ENCODE data around the gene CYP2A7. TPM values are rescaled to one million over a fixed set of nuclear protein-coding genes. Genes with fewer than 3 reads are reported as not detected.
A peak's percentile ranks its signal among the peaks of the same experiment; 100 is the strongest.
"Not testable (repeated sequence)": the region's sequence is repeated elsewhere in the genome, so short reads cannot be mapped to it uniquely, and the experiment has no call there.

The CYP2A7 gene
- total and polyA plus RNA-seq, 2 experiments from 2014 or later: not detected

DNA sequence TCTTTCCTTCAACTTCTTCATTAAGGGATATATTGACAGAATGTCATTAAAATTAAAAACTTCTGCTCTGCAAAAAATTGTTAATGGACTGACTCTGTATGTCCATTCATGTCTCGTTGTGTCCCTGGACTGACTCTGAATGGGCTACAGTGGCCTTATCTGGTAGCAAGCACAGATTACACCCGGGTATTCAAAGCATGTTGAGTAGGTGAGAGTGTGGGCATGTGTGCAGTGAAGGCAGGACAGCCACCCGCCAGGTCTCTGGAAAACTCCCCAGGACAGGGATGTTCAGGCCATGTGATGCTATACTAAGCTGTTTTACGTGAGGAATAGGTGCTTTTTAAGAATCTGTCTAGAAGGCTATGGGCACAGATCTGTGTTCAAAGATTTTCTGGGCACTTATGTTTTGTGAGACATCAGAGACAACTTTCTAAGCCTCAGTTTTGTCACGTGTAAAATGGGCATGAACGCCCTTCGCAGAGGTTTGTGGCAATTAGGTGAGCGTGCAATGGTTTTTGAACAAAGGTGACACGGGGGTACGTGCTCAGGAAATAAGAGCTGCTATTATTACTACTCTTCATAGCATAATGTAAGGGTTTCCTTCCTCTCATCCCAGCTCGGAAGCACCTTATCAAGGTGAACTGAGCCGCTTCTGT is 38.9 kb downstream of the CYP2A7 start:
- not testable (repeated sequence) for H3K4me1 ChIP-seq (ENCODE audit: low read depth); H3K4me3 ChIP-seq; H3K36me3 ChIP-seq

DNA sequence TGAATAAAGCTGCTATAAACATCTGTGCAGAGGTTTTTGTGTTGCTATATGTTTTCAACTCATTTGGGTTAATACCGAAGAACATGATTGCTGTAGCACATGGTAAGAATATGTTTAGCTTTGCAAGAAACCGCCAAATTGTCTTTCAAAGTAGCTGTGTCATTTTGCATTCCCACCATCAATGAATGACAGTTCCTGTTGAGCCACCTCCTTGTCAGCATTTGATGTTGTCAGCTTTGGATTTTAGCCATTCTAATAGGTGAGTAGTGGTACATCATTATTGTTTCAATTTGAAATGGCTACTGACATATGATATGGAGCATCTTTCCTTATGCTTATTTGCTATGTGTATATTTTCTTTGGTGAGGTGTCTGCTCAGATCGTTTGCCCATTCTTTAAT is 40.0 kb downstream of the CYP2A7 start:
- not testable (repeated sequence) for H3K9me3 ChIP-seq (ENCODE audit: low read depth); H3K27ac ChIP-seq; H3K36me3 ChIP-seq; H3K27me3 ChIP-seq; H3K4me3 ChIP-seq; DNase-seq (ENCODE audit: low read depth in 1 of 2, low spot score in 1 of 2); H3K4me1 ChIP-seq (ENCODE audit: low read depth)

More for the DNA sequence above, 38.9 kb downstream of the CYP2A7 start:
- not testable (repeated sequence) for H3K27ac ChIP-seq; H3K27me3 ChIP-seq; DNase-seq (ENCODE audit: low read depth in 1 of 2, low spot score in 1 of 2); H3K9me3 ChIP-seq (ENCODE audit: low read depth)

DNA sequence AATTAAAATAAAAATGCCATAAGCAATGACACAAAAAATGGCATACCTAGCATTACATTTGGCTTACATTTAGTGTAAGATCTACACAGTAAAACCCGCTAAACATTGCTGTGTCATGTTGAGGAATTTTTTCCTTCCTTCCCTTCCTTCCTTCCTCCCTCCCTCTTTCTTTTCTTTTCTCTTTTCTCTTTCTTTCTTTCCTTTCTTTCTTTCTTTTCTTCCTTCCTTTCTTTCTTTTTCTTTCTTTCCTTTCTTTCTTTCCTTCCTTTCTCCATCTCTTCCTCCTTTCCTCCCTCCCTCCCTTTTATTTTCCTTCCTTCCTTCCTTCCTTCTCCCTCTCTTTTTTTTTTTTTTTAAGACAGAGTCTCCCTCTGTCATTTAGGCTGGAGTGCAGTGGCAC is 43.6 kb downstream of the CYP2A7 start:
- not testable (repeated sequence) for H3K4me3 ChIP-seq; DNase-seq (ENCODE audit: low read depth in 1 of 2, low spot score in 1 of 2); H3K9me3 ChIP-seq (ENCODE audit: low read depth); H3K4me1 ChIP-seq (ENCODE audit: low read depth); H3K36me3 ChIP-seq; H3K27me3 ChIP-seq; H3K27ac ChIP-seq

DNA sequence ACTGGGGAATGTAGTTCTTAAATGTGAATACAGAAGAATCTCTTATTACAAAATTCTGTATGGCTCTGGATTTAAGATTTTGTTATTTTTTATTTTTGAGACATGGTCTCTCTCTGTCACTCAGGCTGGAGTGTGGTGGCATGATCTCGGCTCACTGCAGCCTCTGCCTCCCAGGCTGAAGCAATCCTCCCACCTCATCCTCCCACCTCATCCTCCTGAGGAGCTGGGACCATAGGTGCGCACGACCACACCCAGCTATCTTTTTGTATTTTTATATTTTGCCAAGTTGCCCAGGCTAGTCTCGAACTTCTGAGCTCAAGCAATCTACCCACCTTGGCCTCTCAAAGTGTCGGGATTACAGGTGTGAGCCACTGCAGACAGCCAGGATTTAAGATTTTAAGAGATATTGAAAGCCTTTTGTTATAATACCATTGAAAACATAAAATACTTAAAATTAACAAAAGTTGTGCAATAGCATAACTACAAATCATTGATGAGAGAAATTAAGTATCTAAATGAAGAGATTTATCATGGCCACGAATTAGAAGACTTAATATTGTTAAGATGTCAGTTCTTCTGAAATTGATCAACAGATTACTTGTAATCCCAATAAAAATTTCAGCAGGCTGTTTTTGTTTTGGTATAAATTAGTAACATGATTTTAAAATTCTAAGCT is 45.1 kb downstream of the CYP2A7 start:
- TF ChIP-seq, protein P1, sequence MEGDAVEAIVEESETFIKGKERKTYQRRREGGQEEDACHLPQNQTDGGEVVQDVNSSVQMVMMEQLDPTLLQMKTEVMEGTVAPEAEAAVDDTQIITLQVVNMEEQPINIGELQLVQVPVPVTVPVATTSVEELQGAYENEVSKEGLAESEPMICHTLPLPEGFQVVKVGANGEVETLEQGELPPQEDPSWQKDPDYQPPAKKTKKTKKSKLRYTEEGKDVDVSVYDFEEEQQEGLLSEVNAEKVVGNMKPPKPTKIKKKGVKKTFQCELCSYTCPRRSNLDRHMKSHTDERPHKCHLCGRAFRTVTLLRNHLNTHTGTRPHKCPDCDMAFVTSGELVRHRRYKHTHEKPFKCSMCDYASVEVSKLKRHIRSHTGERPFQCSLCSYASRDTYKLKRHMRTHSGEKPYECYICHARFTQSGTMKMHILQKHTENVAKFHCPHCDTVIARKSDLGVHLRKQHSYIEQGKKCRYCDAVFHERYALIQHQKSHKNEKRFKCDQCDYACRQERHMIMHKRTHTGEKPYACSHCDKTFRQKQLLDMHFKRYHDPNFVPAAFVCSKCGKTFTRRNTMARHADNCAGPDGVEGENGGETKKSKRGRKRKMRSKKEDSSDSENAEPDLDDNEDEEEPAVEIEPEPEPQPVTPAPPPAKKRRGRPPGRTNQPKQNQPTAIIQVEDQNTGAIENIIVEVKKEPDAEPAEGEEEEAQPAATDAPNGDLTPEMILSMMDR (IDR thresholded peaks at IDR 0.05; ENCODE audit: low read depth, low read length): no peak
- no peak overlapping the region for H3K4me3 ChIP-seq
- H3K9me3 ChIP-seq (ENCODE audit: low read depth): no peaks in the 10 kb centered on the region
- H3K27me3 ChIP-seq: no peaks in the 10 kb centered on the region
- H3K4me1 ChIP-seq (ENCODE audit: low read depth): no peaks in the 10 kb centered on the region
- DNase-seq (ENCODE audit: low read depth in 1 of 2, low spot score in 1 of 2): no peak
- H3K27ac ChIP-seq: no peak overlapping the region
- no peaks in the 10 kb centered on the region for H3K36me3 ChIP-seq

DNA sequence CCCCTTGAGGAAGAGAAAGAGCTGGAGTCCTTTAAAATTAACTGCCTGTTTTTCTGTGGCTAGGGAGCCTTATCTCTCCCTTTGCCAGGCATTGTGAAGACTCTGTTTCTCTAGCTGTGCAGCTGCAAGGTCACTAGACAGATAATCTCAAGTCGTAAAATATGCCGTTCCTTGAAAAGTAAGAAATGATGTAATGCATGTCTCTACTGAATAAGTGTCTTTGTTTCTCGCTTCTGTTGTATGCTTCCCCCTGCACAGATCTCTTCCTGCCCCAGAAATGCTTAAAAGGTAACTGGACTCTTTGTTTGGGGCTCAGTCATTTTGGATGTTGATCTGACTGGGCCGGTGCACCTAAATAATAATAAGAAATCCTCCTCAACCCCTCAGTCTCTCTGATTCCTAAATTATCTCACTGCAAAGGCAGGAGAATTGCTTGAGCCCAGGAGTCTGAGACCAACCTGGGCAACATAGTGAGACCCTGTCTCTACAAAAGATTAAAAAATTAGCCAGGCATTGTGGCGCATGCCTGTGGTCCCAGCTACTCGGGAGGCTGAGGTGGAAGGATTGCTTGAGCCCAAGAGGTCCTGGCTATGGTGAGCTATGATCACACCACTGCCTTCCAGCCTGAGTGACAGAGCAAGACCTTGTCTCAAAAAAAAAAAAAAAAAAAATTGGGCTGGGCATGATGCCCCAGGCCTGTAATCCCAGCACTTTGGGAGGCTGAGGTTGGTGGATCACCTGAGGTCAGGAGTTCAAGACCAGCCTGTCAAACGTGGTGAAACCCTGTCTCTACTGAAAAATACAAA is 48.1 kb downstream of the CYP2A7 start:
- not testable (repeated sequence) for H3K36me3 ChIP-seq; H3K27me3 ChIP-seq; H3K4me3 ChIP-seq; H3K27ac ChIP-seq; H3K4me1 ChIP-seq (ENCODE audit: low read depth); H3K9me3 ChIP-seq (ENCODE audit: low read depth)
- peak in 1 of 2 donors; percentile 37 for DNase-seq (ENCODE audit: low read depth in 1 of 2, low spot score in 1 of 2)

DNA sequence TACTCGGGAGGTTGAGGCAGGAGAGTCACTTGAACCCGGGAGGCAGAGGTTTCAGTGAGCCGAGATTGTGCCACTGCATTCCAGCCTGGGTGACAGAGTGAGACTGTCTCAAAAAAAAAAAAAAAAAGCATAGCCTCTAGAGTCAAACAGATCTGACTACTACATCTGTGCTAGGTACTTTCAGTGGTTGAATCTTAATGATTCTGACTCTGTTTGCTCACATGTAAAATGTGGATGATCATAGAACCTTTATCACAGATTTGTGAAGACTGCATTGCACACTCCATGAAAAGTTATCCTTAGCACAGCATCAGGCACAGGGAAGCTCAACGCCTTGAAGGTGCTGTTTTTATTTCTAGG is 49.6 kb downstream of the CYP2A7 start:
- not testable (repeated sequence) for H3K27me3 ChIP-seq; DNase-seq (ENCODE audit: low read depth in 1 of 2, low spot score in 1 of 2); H3K4me3 ChIP-seq; H3K36me3 ChIP-seq; H3K4me1 ChIP-seq (ENCODE audit: low read depth); H3K9me3 ChIP-seq (ENCODE audit: low read depth); H3K27ac ChIP-seq

DNA sequence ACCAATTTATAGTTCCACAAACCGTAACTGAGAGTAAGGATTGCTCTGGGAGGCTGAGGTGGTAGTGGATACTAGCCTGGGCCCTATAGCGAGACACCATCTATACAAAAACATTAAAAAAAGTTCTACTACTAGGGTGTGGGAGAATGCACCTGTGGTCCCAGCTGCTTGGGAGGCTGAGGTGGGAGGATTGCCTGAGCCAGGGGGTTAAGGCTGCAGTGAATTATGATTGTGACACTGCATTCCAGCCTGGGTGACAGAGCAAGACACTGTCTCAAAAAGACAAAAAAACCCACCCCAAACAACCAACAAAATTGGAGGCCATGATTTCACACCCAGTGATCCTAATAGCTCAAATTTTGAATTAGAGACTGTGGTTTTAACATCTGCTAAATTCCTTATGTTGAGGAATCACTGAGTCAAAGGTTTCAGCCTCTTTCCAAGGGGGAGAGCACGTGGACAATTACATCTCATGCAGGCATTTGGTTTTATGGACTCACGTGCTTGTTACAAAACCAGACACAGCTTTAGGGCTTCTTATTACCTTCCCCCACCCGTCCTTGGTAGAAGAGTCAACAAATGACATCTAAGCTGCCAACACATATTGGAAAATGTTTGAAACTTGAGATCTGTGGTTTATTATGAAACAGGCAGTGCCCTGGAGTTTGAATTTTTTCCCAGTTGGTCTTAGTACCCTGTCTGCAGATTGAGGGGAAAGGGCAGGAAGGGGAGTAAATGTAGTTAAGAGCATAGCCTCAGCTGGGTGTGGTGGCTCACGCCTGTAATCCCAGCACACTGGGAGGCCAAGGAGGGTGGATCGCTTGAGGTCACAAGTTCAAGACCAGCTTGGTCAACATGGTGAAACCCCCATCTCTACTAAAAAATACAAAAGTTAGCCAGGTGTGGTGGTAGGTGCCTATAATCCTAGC is 50.3 kb downstream of the CYP2A7 start:
- peak in 1 of 2 donors; percentile 98 for DNase-seq (ENCODE audit: low read depth in 1 of 2, low spot score in 1 of 2)
- Histone ChIP-seq H3K36me3 (no peaks in the 10 kb centered on the region), H3K4me3 (no peak overlapping the region), H3K9me3 (ENCODE audit: low read depth) (no peaks in the 10 kb centered on the region), H3K27ac (no peak overlapping the region), H3K27me3 (no peaks in the 10 kb centered on the region), H3K4me1 (ENCODE audit: low read depth) (no peaks in the 10 kb centered on the region)
- TF ChIP-seq, protein P1 (IDR thresholded peaks at IDR 0.05; ENCODE audit: low read depth, low read length): no peak

DNA sequence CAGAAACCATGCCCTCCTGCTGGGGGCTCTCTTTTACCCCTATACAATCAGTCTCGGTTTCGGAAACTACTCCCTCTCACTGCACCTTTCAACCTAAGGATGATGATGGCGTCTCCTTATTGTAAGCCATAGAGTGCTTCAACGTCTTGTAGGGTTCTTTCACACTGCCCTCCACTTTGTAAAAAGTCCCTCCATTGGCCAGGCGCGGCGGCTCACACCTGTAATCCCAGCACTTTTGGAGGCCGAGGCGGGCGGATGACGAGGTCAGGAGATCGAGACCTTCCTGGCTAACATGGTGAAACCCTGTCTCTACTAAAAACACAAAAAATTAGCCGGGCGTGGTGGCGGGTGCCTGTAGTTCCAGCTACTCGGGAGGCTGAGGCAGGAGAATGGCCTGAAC is 51.3 kb downstream of the CYP2A7 start:
- not testable (repeated sequence) for H3K27ac ChIP-seq; H3K4me3 ChIP-seq; H3K27me3 ChIP-seq; H3K36me3 ChIP-seq; H3K4me1 ChIP-seq (ENCODE audit: low read depth); DNase-seq (ENCODE audit: low read depth in 1 of 2, low spot score in 1 of 2); H3K9me3 ChIP-seq (ENCODE audit: low read depth)
